K562 (cell line): ENCODE results near the gene BRAF. TPM values are rescaled to one million over a fixed set of nuclear protein-coding genes. Genes with fewer than 3 reads are reported as not detected.
A peak's percentile ranks its signal among the peaks of the same experiment; 100 is the strongest.

Experiments used
- ATAC-seq: fragments of 200-7000 bp; cut with Tn5 transposase; 3 replicates; pipeline ENCODE4 v1.9.1; 2020; ENCODE audit warnings: moderate library complexity
- BruUV-seq: library from RNA; stranded (reverse); fragments of 400-500 nt; replicated peaks from 2 replicates; lab custom pipeline; 2021; lab: Mats Ljungman, UMichigan
- CTCF ChIA-PET: fragments of 300-600 bp; formaldehyde crosslinking; extraction: SDS; loops from one replicate; lab custom pipeline; 2021; ENCODE audit warnings: low intra/inter-chr PET ratio; lab: Yijun Ruan, JAX
- POLR2A ChIA-PET: fragments of 300-600, 350-650 bp; sonication (Branson Sonifier 250); formaldehyde crosslinking; extraction: SDS; loops from one replicate; lab custom pipeline; 2021; ENCODE audit warnings: antibody characterized with exemption, inconsistent platforms; lab: Yijun Ruan, JAX
- DNase-seq, 4 experiments: peaks; one replicate each; pipeline versions ENCODE4 v3.0.0 to v3.0.0-alpha.2; 2011 to 2018; ENCODE audit warnings: low spot score in 3 of 4, mixed read lengths in 3 of 4; ENCODE audit errors: extremely low read depth in 1 of 4
- FAIRE-seq: peaks from 2 replicates; lab custom pipeline; 2011; peaks lifted over from hg19 to GRCh38; lab: Jason Lieb, UNC
- H2AFZ ChIP-seq: 2 replicates; pipeline ENCODE4 v1.6.0; 2011; ENCODE audit warnings: low read depth, low read length, control low read depth, inconsistent platforms
- H3K27ac ChIP-seq: fragments of 200-600 bp; 3 replicates; pipeline ENCODE4 v1.8.0; 2011; ENCODE audit warnings: low read depth, mild to moderate bottlenecking, control low read depth, inconsistent platforms, low read length, moderate library complexity, mixed read lengths; ENCODE audit errors: extremely low read depth
- H3K27me3 ChIP-seq, 2 experiments: fragments of 300-600 bp in 1 of 2; 2 replicates in 1 of 2; 3 replicates in 1 of 2; pipeline versions ENCODE4 v1.6.0 to v1.8.0; 2011; ENCODE audit warnings: inconsistent platforms in 2 of 2, low read length in 2 of 2, mild to moderate bottlenecking in 1 of 2, mixed read lengths in 1 of 2, moderate library complexity in 1 of 2; ENCODE audit not compliant: control insufficient read depth in 2 of 2, insufficient read depth in 2 of 2
- H3K36me3 ChIP-seq: fragments of 300-600 bp; 3 replicates; pipeline ENCODE4 v1.8.0; 2011; ENCODE audit warnings: mild to moderate bottlenecking, low read length, inconsistent platforms; ENCODE audit not compliant: control insufficient read depth, insufficient read depth
- H3K4me1 ChIP-seq, 2 experiments: fragments of 200-600 bp in 1 of 2; replicated peaks in 1 of 2; 2 replicates in 1 of 2; 3 replicates in 1 of 2; pipeline versions ENCODE4 v1.5.1 to v1.8.0; 2011; ENCODE audit warnings: inconsistent platforms in 2 of 2, low read length in 2 of 2, mild to moderate bottlenecking in 1 of 2, mixed read lengths in 1 of 2, moderate library complexity in 1 of 2; ENCODE audit not compliant: control insufficient read depth in 2 of 2, insufficient read depth in 2 of 2
- H3K4me2 ChIP-seq: 2 replicates; pipeline ENCODE4 v1.6.1; 2011; ENCODE audit warnings: low read length, control low read depth, inconsistent platforms, mixed read lengths; ENCODE audit not compliant: insufficient read depth
- H3K4me3 ChIP-seq: fragments of 200-600 bp; sonication (generic), shearing (Covaris generic); 2 replicates; pipeline ENCODE4 v1.5.1; 2016; ENCODE audit warnings: control low read depth, inconsistent platforms
- H3K79me2 ChIP-seq: fragments of 200-600 bp; 3 replicates; pipeline ENCODE4 v1.8.0; 2011; ENCODE audit warnings: low read length, inconsistent platforms; ENCODE audit not compliant: control insufficient read depth, insufficient read depth
- H3K9ac ChIP-seq, 2 experiments: 2 replicates each; pipeline versions ENCODE4 v1.6.0 to v1.6.1; 2011; ENCODE audit warnings: low read depth in 2 of 2, low read length in 2 of 2, control low read depth in 1 of 2, inconsistent platforms in 1 of 2, mild to moderate bottlenecking in 1 of 2, mixed read lengths in 1 of 2; ENCODE audit not compliant: insufficient read depth in 1 of 2
- H3K9me1 ChIP-seq: one replicate; pipeline ENCODE4 v1.6.0; 2011; ENCODE audit warnings: inconsistent platforms, mild to moderate bottlenecking, low read length, moderate library complexity; ENCODE audit not compliant: control insufficient read depth, insufficient read depth
- H3K9me3 ChIP-seq: replicated peaks from 2 replicates; pipeline ENCODE4 v1.5.1; 2011; ENCODE audit warnings: low read depth, low read length, inconsistent platforms; ENCODE audit not compliant: control insufficient read depth, insufficient read depth
- H4K20me1 ChIP-seq: replicated peaks from 2 replicates; pipeline ENCODE4 v1.6.1; 2011; ENCODE audit warnings: low read length, inconsistent platforms, mixed read lengths; ENCODE audit not compliant: control insufficient read depth, insufficient read depth
- ESRRB ChIP-seq: fragments of 250-450 bp; sonication (Bioruptor Pico); IDR thresholded peaks from 2 replicates; pipeline ENCODE4 v1.5.0; 2020; ENCODE audit warnings: mild to moderate bottlenecking, moderate library complexity, borderline replicate concordance
- EWSR1 ChIP-seq: fragments of 450-650 bp; IDR thresholded peaks from 2 replicates; pipeline ENCODE4 v1.6.1; 2018; ENCODE audit warnings: borderline replicate concordance, mild to moderate bottlenecking, low read depth, moderate library complexity; ENCODE audit not compliant: partially characterized antibody
- GABPA ChIP-seq: fragments of 200-800 bp; sonication (Bioruptor generic); conservative IDR thresholded peaks from 2 replicates; pipeline ENCODE4 v1.6.1; 2016; ENCODE audit warnings: low read depth, missing genetic modification characterization, missing compliant biosample characterization
- NELFE ChIP-seq: IDR thresholded peaks from 2 replicates; pipeline ENCODE4 v1.6.1; 2011; ENCODE audit warnings: mild to moderate bottlenecking; ENCODE audit not compliant: insufficient read depth, insufficient read length
- PCBP2 ChIP-seq: fragments of 200-400 bp; formaldehyde crosslinking; IDR thresholded peaks from 2 replicates; pipeline ENCODE4 v1.6.1; 2018; ENCODE audit warnings: low read length, low read depth, mild to moderate bottlenecking, moderate library complexity; ENCODE audit not compliant: poor library complexity, severe bottlenecking
- PHF20 ChIP-seq: fragments of 450-650 bp; IDR thresholded peaks from 2 replicates; pipeline ENCODE4 v1.6.1; 2018; ENCODE audit not compliant: partially characterized antibody
- PRPF4 ChIP-seq: fragments of 200-400 bp; formaldehyde crosslinking; IDR thresholded peaks from one replicate; pipeline ENCODE4 v1.6.1; 2017; ENCODE audit warnings: low read length, low read depth, mild to moderate bottlenecking; ENCODE audit not compliant: insufficient read depth, poor library complexity, severe bottlenecking
- ZFX ChIP-seq: sonication (generic); formaldehyde crosslinking; IDR thresholded peaks from 2 replicates; pipeline ENCODE4 v1.8.0; 2022; ENCODE audit warnings: mild to moderate bottlenecking, missing genetic modification reagents, moderate library complexity
- ZNF398 ChIP-seq: fragments of 250-450 bp; sonication (Bioruptor Pico); IDR thresholded peaks from 2 replicates; pipeline ENCODE4 v1.8.0; 2021; ENCODE audit warnings: moderate library complexity, mild to moderate bottlenecking, inconsistent platforms
- ZNF57 ChIP-seq: fragments of 450-650 bp; formaldehyde crosslinking; IDR thresholded peaks from 2 replicates; pipeline ENCODE4 v1.4.0; 2020; ENCODE audit warnings: mild to moderate bottlenecking, moderate library complexity
- WGBS: fragments of 100-300 bp; shearing (Covaris generic); methylation state at CpG from one replicate; pipeline ENCODE4 v1.1.6; 2016; ENCODE audit warnings: low coverage, mixed read lengths; ENCODE audit not compliant: insufficient coverage; ENCODE audit errors: missing lambda C conversion rate; 5-methylcytosine and 5-hydroxymethylcytosine counted together
- in situ Hi-C: fragments of 300-500 bp; cut with MboI; formaldehyde crosslinking; loops from 4 replicates; pipeline ENCODE4 v1.15.0; 2018; ENCODE audit warnings: inconsistent platforms, mixed read lengths
- intact Hi-C: fragments of 100-400 bp; cut with micrococcal nuclease; formaldehyde crosslinking; loops from 2 replicates; pipeline ENCODE4 v1.14.2; 2022
- polyA plus RNA-seq, 8 experiments: library from polyadenylated mRNA; depleted of rRNA in 4 of 8; stranded (reverse) in 5 of 8; unstranded in 3 of 8; fragments of >200 nt; fragmentation: Nextera tagmentation in 2 of 8; fragmentation: Illumina TruSeq in 1 of 8; extraction: Ambion mirVana in 2 of 8; extraction: Trizol in 1 of 8; gene quantifications; 2 replicates each; pipeline versions ENCODE4 v1.2.1 to v1.2.3, GENCODE V29; 2011 to 2014; ENCODE audit warnings: inconsistent platforms in 1 of 8, missing spikeins in 1 of 8
- total RNA-seq, 7 experiments: library from RNA; depleted of rRNA in 6 of 7; stranded (reverse); fragments of >200 nt in 6 of 7; fragmentation: Illumina TruSeq in 2 of 7; extraction: Trizol in 2 of 7; gene quantifications; 2 replicates each; pipeline versions ENCODE4 v1.2.1 to v1.2.3, GENCODE V29; 2011 to 2021; ENCODE audit warnings: low replicate concordance in 1 of 7

BRAF gene
- total and polyA plus RNA-seq, 9 of the 15 experiments (the other 6 are each of a cell fraction or from before 2014, with no cell fraction given) = 3.6 to 38.3 (median 21.9) TPM

- TF ChIP-seq ZNF57 (no peak), ZNF398 (no peak), ZFX (CRISPR knock-in tag) (0 out of 2 replicates have a peak, but pooled peaks have one; percentile 13)
- no TSS peak for BruUV-seq
- ChIA-PET CTCF (no interaction called here), POLR2A (interaction anchor here (0.8 kb wide), 1 partner anchor 22 kb away, joined by 3 read pairs; no protein-coding TSS in a partner anchor)
- no peaks in the 10 kb centered on the region for H3K27me3 ChIP-seq
- no peak overlapping the region for H3K27ac ChIP-seq
- 100% methylated on average over 1 of the region's 1 CpG for WGBS
- H3K9ac ChIP-seq = no peak overlapping the region
- no peaks in the 10 kb centered on the region for H3K9me3 ChIP-seq
- DNase-seq (no peak), ATAC-seq (no peak), FAIRE-seq (no peak)
- no peaks in the 10 kb centered on the region for H3K4me1 ChIP-seq
- no peak overlapping the region for H3K4me2 ChIP-seq
- intact Hi-C loops (no loop called here), in situ Hi-C loops (no loop called here)
- no peak overlapping the region for H2AFZ ChIP-seq
- H4K20me1 ChIP-seq = no peaks in the 10 kb centered on the region
- H3K36me3 ChIP-seq = peaks cover 18% of the 10 kb centered on the region
- no peaks in the 10 kb centered on the region for H3K79me2 ChIP-seq
- H3K9me1 ChIP-seq = no peaks in the 10 kb centered on the region
- no peak overlapping the region for H3K4me3 ChIP-seq
Observed at GRCh38 chr7:140724706-140725105, 200.0 kb downstream of the BRAF start.

DNA sequence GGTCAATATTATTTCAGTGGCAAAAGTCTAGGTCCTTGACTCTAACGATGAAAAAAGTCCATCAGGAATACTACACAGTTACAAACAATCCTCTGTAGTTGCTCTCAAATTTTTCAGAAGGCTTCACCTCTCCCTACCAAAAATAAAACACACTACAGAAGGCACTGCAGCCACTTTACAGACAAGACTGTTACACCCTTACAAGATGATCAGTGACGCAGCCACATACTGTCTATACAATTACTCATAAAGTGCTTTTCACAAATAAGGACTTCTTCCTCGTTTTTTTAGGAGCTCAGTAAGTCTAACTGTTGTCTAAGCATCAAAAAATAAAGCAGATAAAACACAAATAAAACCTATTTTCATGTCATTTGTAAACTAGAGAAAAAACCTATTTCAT lies 201.2 kb downstream of the BRAF start:
- Histone ChIP-seq H3K4me2 (no peak overlapping the region), H3K9me1 (no peaks in the 10 kb centered on the region), H3K27me3 (no peaks in the 10 kb centered on the region), H3K4me3 (no peak overlapping the region), H3K27ac (no peak overlapping the region), H3K36me3 (peaks cover 18% of the 10 kb centered on the region), H3K79me2 (no peaks in the 10 kb centered on the region), H4K20me1 (no peaks in the 10 kb centered on the region), H3K9ac (no peak overlapping the region), H3K4me1 (no peaks in the 10 kb centered on the region), H3K9me3 (no peaks in the 10 kb centered on the region), H2AFZ (no peak overlapping the region)
- no TSS peak for BruUV-seq
- no peak for ATAC-seq
- CTCF ChIA-PET = no interaction called here
- TF ChIP-seq PHF20 (no peak), EWSR1 (no peak), PRPF4 (no peak), PCBP2 (no peak), ESRRB (CRISPR knock-in tag) (no peak), GABPA (tag) (no peak), NELFE (no peak)
- WGBS = 58% methylated on average over 3 of the region's 3 CpGs
- POLR2A ChIA-PET = interaction anchor here (1.6 kb wide), 1 partner anchor 18 kb away, joined by 3 read pairs; no protein-coding TSS in a partner anchor
- DNase-seq = no peak
- intact Hi-C loops (no loop called here), in situ Hi-C loops (no loop called here)
- no peak for FAIRE-seq
